HG03575 (cell line): ENCODE data around the gene MID1.

Experiments used
- ATAC-seq: cut with Tn5 transposase; IDR thresholded peaks from one replicate; pipeline ENCODE4 v1.9.1; 2021; ENCODE audit not compliant: unreplicated experiment, insufficient number of reproducible peaks, low FRiP score; ENCODE audit errors: extremely low read depth

MID1 gene

GRCh38 chrX:10582945-10583344 is 37.4 kb downstream of the MID1 start:
- ATAC-seq: no peak

- ATAC-seq: no peak
Observed at GRCh38 chrX:10582215-10582733, 38.1 kb downstream of the MID1 start.

DNA sequence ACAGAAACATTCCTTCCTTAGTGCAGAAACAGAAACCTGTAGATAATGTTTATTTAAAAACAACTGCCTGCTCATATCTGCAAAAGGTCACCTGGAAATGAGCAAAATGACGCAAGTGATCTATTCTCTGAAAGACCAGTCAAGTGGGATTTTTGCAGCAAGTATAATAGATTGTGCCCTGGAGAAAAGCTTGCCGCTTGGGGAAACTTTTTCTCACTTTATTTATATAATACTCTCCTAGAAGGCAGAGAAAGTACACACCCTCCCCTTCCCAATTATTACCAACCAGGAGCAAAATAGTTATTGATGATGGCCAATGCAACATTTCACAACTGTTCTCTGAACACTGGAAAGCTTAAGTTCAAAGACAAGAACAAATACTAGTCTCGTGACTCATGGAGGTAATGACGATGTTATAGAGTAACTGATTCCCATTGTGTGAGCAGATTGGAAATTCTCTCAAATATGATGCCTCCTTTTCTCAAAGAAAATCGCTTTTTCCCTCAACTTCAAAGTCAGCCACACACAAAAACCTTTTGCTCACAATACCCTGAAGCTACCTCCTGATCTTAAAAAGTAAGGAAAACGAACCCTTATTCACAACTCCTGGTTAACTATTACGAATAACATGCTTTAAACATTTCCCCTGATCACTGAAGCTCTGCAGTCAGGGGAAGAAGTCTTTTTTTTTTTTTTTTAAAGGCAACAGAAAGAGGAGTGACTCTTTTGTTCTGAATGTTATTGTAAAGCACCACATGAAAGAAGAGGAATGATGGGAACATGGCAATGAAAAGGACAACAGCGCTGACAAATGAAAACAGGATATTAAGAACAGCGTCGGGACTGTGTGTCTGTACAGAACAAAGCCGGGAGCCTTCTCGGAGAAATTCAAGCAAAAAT is 41.0 kb downstream of the MID1 start:
- ATAC-seq: no peak

- no peak for ATAC-seq
Observed at GRCh38 chrX:10578527-10578926, 41.9 kb downstream of the MID1 start.

DNA sequence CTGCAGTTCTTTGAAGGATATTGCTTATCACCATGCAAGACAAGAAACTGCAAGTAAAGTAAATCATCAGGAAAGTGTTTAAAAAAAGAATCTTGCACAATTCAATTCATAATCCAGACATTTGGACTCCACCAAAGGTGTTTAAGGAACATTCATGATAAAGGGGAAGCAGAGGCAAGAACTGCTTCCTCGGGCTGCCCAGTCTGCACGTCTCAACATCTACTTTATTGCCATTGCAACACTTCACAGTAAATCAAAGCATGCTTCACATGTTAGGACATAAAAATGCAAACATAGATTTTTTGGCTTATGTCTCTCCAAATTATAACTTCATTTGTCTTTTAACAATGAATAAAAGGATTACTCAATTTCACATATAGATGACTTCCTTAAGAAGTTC is 42.5 kb downstream of the MID1 start:
- no peak for ATAC-seq

DNA sequence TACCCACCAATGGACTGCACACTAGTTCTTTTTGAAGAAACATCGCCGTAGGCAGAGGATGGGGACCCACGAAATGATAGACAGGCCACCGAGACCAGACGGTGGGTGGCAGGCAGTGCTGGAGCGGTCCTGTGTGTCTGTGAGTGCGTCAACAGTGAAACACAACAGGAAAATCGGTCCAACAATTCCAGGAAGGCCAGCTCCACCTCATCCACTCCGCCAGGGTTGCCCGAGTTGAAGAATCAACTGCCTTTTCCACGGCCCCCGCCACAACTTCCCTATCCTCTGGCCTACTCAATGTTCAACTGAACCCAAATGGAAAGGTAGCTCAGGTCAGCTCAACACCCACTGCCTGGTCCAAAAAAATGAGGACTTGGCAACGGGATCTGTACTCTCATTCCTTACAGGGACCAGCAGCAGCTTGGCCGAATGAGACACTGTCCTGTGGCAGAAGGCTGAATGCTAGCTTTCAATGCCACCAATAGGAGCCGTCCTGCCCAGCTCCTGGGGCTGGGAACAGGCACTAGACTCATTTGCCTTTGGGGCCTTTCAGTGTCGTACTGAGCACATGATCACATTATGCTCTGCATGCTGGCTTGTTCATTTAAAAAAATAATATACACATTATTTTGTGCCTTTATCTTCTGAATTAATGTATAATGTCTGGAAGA is 43.5 kb downstream of the MID1 start:
- no peak for ATAC-seq

DNA sequence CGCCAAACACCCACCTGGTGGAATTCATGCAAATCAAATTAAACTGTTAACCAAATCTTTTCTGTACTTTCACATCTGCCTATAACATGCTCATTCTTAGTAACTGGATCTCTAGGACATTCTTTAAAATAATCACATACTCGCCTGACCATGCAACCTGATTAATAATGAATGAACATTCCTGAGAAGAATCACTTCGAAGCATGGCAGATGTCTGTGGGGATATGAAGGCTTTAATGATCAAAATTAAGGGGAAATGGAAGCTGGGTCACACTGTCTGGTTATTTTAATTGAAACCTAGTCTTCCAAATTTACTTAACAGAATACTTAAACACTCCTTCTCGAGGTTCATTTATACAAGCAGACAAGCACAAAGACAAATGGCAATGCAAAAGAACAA is 44.2 kb downstream of the MID1 start:
- ATAC-seq: no peak

DNA sequence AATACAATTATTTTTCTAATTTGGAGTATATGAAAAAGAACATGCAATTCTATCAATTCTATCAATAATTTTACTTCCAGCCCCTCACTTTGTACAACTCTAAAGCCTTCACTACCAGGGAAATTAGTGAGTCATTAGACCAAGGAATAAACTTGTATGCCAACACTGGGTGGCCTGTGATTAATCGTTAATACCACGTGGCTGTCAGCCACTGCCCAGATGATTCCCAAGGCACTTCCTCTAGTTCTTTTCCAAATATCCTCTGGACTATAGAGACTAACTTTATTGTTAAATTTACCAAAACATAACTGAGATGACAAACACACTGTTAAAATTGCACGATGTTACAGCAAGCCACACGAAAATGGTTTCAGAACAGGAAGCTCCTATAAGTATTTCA is 45.7 kb downstream of the MID1 start:
- no peak for ATAC-seq

- ATAC-seq: no peak
Observed at GRCh38 chrX:10571260-10571659, 49.1 kb downstream of the MID1 start.

DNA sequence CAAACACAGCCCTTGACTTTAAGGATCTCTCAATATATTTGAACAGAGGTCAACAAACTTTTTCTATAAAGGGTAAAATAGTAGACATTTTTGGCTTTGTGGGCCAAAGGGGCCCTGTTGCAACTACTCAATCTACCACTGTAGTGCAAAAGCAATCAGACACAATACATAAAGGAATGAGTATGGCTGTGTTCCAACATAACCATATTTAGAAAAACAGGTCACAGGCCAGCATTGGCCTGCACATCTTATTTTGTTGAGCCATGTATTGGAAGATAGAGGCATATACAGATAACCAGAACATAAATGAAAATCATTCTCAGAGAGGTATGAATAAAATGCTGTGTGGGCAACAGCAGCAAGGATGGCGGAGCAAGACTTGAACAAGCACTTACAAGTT is 49.8 kb downstream of the MID1 start:
- ATAC-seq: no peak

GRCh38 chrX:10569946-10570345 is 50.4 kb downstream of the MID1 start:
- no peak for ATAC-seq

DNA sequence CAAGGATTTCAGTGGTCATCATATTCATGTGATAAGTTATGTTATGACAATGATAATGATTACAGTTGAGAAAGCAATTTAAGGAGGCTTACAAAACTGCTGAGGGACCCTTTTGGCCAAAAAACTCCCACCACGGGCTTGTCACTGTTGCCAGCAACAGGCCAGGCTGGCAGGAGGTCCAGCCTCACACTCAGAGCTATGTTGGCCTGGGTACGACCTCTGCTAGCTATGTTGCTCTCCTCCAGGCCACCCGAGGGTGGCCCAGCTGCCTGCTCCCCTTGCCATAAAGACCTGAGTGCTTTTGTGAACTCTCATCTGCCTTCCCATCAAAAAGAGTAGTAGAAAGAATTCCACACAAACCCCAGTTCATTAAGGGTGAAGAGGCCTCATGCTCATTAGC is 52.0 kb downstream of the MID1 start:
- ATAC-seq: no peak

DNA sequence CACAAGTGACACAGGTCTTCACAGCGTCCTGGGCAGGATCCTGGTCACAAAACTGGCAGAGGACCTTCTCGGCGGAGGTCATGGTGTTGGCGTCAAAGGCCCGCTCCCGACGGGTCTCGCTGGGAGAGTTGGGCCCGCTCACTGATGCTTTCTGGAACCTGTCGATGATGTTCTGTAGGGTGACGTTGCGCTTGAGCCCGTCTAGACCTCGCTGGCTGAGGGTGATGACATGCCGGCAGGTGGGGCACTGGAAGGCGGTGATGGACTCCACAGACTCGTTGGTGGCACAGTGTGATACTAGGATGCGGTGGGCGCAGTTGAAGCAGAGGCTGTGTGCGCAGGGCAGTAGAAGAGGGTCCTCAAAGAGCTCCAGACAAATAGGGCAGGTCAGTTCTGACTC is 53.2 kb downstream of the MID1 start:
- ATAC-seq: no peak

DNA sequence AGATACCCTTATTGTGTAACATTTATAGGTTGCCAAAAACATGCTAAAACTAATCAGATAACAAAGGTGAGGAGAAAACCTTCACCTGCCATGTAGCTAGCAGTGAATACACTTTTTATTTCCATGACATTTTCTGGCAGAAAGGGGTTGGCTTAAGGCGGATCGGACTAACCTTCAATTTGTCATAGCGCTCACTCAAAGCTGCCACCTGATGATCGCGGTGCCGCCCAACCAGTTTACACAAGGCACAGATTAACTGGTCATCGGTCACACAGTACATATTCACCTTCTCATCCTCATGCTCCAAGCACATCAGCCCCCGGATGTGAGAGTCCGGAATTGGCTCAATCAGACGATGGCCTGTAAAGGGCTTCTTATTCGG is 53.7 kb downstream of the MID1 start:
- no peak for ATAC-seq

DNA sequence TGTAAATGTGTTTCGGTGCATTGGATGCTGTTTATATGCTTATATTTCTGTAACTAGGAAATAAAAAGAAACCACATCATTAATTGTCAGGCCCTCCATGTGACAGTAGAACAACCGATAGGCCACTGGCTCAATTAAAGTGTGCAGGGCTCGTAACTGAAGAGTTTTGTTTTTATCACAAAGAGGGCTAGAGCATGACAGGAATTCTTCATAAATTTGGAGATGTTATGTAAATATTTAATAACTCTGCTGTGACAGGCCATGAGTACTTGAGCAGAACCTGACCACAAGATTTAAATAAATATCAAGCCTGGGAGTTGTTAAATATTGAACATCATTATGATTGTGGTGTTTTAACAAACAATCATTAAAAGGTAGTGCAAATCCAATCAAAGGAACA is 55.9 kb downstream of the MID1 start:
- ATAC-seq: no peak

DNA sequence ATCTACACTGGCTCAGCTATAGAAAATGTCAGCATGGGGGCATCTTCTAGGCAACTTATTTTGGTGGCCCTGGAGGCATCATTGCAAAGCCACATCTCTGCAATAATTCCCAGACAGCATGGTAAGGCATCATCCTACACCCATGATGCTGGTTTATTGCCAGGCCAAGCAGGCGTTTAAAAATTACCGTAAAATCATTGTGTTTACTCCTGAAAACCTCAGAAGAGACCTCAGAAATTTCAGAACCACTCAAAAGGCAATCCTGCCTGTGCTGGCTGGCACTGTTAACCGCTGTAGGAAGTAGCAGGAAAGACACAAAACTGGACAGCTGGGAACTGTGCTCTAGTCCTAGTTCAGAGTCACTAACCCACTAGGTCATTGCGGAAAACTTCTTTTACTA is 63.2 kb downstream of the MID1 start:
- no peak for ATAC-seq

- ATAC-seq: no peak
Observed at GRCh38 chrX:10556405-10556804, 64.0 kb downstream of the MID1 start.

GRCh38 chrX:10555846-10556245 is 64.5 kb downstream of the MID1 start:
- ATAC-seq: no peak

DNA sequence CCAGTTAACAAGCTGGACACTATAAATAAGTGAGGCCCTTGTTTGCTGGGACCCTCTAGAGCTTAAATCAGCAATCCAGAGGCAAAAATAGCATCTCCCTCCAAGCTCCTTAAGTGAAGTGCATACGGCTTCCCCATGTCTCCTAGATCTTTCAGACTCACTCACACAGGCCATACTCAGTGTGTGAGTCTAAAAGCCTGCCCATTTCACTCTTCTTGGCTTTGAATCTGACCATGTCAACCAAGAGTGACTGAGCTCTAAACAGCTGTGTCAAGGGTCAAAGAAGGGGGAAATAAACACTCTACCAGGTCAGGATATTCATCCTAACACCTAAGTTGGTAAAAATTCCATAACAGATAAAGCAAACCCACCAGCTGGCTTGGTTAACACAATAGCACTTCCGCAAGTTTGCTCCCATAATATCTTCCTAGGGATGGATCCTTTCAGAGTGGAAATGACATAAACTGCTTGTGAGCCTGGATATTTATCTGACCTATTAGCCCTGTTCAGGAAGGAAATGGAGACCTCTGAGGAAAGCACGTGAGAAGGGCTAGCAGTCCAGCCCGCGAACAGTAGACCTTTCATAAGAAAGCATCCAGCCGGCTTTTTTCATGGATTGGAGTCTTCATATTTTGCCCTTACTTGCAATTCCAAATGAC is 65.6 kb downstream of the MID1 start:
- ATAC-seq: no peak

DNA sequence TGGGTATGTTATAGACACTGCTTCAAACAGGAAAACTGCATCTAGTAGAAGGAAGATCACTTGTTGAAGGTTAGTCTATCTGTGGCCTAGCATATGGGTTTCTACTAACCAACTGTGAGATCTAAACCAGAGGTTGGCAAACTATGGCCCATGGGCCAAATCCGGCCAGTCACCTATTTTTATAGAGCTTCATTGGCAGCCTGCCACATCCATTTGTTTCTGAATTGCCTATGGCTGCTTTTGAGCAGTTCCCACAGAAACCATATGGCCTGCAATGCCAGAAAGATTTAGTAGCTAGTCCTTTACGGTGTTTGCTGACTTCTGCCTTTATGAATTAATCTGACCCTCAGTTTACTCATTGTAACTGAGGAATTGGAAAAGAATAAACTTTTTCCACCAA is 71.1 kb downstream of the MID1 start:
- no peak for ATAC-seq
